Stimulated activated CD4-positive, alpha-beta T cell treated with anti-CD3 and anti-CD28 coated beads, Interleukin-15, amount 100 ng/mL, for 48 hours (primary cell): ENCODE results near the gene FERMT1.
"Not testable (repeated sequence)": the region's sequence is repeated elsewhere in the genome, so short reads cannot be mapped to it uniquely, and the experiment has no call there.

ENCODE experiments used
- DNase-seq, 2 donors: peaks; one replicate each; pipeline ENCODE4 v3.0.0-alpha.2; 2020; ENCODE audit warnings: low read depth in 2 of 2

Gene FERMT1

DNA sequence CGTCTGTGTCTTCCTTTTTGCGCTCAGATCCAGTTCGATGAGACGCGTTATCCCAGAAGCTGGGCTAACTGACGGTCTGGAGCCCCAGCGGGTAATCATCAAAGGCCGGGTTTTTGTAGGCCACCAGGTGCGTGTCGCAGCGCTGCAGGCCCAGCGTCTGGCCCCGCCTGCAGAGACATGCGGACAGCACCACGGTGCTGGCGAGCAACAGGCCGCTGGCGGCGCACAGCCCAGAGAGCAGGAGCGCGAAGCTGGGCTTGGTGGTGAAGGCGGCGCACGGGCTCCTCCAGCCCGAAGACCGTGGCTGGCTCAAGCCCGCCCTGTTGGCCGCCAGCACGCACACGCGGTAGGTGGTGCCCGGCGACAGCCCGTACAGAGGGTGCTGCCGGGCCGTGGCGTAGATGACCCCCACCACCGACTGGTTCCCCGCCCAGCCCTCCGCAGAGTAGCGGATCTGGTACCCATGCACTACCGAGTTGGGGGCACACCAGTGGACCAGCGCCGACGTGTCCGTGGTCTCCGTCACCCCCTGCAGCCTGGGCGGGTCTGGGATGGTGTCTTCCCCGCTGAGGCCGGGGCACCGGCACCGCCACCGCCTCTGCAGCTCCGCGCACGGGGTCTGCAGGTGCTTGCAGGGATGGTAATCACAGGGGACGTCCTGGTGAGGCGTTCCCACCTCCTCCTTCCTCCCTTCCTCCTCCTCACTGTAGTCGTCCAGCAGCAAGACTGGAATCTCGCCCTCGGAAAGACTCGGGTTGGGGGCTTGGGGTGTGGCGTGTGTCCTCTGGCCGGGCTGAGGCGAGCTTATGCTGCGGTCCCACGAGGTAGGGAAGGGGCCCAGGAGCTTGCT is 81.6 kb downstream of the FERMT1 start:
- DNase-seq = no peak

DNA sequence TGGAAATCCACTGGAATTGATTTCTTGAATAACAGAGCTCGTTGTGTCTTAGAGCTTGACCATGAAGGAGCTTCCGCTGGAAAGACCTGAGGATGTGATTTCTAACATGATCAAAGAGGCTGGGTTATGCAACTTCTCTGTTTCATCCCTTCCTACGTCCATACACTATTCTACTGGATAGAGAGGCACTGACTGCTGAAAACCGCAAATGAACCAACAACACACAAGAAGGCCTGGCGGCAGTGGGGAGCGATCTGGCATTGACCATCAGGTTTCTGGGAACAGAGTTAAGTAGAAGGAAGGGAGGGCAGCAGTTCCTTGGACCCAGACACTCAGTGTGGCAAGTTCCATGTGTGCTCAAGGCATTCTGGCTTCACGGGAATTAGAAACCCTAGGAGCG is 82.3 kb downstream of the FERMT1 start:
- no peak for DNase-seq

DNA sequence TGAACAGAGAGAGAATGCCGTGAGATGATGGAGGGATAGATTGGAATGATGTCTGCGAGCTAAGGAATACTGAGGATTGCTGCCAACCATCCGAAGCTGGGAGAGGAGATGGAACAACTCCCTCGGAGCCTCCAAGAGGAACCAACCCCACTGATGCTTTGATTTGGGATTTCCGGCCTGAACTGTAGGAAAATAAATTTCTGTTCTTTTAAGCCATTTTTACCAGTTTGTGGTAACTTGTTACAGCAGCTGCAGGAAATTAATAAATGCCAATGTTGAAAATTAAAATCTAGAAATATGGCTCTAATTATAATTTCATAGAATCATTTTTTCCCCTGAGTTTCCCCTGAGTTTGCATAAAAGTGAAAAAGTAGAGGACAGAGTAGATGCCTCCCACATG is 83.1 kb downstream of the FERMT1 start:
- DNase-seq = no peak

DNA sequence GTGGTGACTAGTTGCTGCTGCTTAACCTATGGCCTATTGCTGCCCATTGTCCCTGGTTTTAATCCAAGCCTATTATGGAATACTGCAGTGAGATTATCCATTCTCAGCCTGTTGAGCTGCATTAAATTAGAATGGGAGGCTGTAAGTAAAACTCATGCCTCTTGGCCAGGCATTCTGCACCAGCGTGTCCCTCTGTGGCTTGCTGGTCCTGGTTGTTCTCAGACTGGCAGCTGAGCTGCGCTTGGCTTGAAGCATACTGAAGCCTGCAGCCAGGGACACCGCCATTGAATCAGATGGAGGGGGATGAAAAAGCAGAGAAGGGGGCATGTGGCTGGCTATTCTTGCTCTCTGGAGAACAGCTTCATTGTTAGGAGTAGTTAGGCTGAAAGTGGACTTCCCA is 84.6 kb downstream of the FERMT1 start:
- DNase-seq = no peak

DNA sequence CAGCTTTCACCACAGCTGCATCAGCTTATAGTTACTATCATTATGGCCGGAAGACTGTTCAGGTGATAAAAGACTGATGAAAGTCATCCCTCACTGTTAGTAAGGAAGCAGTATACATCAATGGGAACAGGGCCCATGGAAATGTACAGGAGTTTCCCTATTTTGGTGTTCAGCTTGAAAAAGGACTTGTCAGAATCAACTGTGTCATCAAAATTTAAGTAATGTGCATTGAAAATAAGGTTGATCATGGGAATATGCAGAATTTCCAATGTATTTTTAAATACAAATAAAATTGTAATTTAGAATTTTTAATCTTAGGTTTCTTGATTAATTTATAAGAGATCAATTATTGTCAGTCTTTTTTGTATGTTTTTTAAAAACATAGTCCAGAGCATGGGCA is 85.7 kb downstream of the FERMT1 start:
- no peak for DNase-seq

DNA sequence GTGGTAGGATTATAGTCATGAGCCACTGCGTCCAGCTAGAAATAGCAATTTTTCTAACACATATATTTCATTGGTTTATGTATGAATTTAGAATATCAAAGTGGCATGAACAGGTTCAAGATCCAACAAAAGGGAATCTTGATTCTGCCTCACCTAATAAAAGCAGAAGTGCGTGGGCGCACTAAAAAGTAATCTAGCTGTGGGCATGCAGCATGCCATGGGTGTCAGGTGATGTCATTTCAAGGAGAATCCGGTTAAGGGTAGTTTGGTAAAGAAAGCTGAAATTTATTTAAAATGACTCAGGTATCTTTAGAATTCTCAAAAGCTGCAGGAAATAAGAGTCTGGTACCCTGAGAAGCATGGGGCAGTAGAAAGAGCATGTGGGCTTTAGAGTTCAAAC is 86.6 kb downstream of the FERMT1 start:
- no peak for DNase-seq

DNA sequence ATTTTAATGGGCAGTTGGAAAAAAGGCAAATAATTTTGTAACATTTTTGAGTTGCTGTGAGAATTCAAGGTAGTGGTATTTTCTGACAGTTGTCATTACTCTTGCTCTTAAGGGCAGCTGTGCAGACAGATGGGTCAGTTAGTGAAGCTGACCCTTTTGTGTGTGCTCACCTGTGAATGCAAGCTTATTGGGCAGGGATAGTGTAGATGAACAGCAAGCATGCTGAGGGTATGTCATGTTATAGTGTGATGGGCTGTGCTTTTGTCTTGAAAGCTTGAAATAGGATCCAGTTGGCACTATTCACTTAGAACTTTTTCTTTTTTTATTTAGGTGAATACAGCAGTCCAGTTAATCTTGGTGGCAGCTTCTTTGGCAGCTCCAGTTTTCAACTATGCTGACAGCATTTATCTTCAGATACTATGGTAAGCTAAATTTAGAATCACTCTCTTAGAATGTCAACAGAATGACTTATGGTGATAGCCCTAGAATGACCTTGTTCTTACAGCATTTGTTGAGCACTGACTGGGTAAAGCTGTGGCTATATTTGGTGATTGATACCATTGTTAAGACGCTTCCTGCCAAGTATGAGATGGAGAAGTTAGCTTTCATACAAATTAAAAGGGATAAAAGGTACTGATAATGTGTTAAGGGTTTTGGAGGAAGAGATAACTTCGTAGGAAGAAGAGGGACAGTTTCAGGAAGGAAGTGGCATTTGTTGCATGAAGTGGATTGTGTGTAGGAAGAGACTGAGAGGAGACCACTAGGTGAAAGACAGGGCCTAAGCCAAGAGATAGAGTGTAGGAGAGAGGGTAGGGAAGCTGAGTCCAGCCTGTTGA is 88.5 kb downstream of the FERMT1 start:
- no peak for DNase-seq

DNA sequence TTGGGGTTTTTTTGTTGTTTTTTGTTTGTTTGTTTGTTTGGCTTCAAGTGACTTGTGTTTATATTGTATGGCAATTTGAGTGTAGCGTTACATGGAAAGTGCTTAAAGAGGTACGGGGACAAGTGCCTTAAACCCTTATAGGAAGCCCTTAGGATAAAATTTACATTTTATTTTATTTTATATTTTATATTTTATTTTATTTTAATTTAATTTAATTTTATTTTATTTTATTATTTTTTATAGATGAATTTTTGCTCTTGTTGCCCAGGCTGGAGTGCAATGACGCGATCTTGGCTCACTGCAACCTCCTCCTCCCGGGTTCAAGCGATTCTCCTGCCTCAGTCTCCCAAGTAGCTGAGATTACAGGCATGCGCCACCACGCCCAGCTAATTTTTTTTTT is 89.9 kb downstream of the FERMT1 start:
- not testable (repeated sequence) for DNase-seq

DNA sequence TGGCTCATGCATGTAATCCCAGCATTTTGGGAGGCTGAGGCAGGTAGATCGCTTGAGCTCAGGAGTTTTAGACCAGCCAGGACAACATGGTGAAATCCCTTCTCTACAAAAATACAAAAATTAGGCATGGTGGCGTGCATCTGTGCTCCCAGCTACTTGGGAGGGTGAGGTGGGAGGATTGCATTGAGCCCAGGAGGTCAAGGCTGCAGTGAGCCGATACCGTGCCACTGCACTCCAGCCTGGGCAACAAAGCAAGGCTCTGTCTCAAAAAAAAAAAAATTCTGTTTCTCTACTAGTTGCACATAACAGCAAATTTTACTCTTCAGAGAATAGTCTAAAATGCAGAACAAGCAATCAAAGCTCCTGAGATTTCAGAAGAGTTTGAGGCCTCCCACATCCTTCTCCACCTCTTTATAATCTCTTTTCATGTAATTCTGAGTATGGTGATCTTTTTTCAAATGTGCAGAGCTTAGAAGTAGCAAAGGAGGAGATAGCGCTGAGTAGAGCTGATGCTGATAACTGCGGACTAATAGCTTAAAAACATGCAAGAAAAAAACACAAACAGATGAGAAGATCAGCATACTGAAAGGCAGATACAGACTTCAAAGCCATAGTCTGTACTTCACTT is 92.3 kb downstream of the FERMT1 start:
- no peak for DNase-seq

DNA sequence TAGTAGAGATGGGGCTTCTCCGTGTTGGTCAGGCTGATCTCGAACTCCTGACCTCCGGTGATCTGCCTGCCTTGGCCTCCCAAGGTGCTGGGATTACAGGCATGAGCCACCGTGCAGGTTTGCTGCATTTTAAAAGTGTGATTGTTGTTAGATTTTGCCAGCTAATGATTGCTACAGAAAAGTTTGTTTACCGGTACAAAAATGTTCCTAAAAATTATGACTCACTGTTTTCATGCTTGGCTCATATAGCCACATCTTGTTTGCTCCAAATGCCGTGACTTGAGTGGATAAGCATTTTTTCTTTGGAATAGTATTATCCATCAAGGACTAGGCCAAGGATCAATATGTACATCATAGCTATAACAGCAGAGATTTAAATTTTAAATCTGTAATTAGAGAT is 93.3 kb downstream of the FERMT1 start:
- no peak for DNase-seq

DNA sequence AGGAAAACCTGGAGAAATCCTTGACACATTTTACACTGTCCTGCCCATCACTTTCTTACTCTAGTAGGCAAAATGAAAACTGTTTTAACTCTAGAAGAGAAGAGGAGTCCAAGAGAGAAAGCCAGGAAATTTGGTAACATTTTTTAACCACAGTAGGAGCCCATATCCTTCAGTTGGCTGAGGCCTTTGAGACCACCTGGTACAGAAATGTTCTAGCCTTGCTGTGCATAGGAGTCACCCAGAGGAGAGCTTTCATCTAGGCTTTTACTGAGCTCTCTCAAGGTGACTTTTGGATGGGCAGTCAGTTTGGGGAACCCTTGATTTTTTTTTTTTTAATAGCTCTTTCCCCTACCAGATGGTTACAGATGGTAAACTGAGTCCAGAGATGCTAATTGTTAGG is 94.0 kb downstream of the FERMT1 start:
- DNase-seq = no peak

DNA sequence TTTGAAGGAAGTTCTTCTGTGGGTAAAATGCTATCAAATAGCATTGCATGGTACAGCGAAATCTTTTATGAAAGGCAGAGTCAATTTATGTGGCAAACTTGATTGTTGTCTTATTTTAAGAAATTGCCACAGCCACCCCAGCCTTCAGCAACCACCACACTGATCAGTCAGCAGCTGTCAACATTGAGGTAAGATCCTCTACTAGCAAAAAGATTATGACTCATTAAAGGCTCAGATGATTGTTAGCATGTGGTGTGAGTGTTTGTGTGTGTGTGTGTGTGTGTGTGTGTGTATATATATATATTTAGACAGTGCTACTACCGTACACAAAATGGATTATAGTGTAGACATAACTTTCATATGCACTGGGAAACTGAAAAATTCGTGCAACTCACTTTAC is 96.8 kb downstream of the FERMT1 start:
- no peak for DNase-seq
